GM10248 (cell line): ENCODE measurements around the gene TMEM161A.
"Not testable (repeated sequence)": the region's sequence is repeated elsewhere in the genome, so short reads cannot be mapped to it uniquely, and the experiment has no call there.

Source experiments
- CTCF ChIA-PET: fragments of 300-600 bp; sonication (Branson Sonifier 250); formaldehyde crosslinking; extraction: SDS; loops from one replicate; lab custom pipeline; 2021; ENCODE audit warnings: antibody characterized with exemption; lab: Yijun Ruan, JAX
- POLR2A ChIA-PET: fragments of 350-650 bp; sonication (Branson Sonifier 250); formaldehyde crosslinking; extraction: SDS; loops from one replicate; lab custom pipeline; 2020; ENCODE audit warnings: antibody characterized with exemption; lab: Yijun Ruan, JAX
- DNase-seq: peaks from one replicate; pipeline ENCODE4 v3.0.0; 2012; ENCODE audit errors: extremely low spot score
- CTCF ChIP-seq: IDR thresholded peaks from 2 replicates; pipeline ENCODE4 v1.5.1; 2012; ENCODE audit warnings: mild to moderate bottlenecking, low read depth; ENCODE audit errors: extremely low read depth, missing control alignments, control extremely low read depth

Gene TMEM161A

DNA sequence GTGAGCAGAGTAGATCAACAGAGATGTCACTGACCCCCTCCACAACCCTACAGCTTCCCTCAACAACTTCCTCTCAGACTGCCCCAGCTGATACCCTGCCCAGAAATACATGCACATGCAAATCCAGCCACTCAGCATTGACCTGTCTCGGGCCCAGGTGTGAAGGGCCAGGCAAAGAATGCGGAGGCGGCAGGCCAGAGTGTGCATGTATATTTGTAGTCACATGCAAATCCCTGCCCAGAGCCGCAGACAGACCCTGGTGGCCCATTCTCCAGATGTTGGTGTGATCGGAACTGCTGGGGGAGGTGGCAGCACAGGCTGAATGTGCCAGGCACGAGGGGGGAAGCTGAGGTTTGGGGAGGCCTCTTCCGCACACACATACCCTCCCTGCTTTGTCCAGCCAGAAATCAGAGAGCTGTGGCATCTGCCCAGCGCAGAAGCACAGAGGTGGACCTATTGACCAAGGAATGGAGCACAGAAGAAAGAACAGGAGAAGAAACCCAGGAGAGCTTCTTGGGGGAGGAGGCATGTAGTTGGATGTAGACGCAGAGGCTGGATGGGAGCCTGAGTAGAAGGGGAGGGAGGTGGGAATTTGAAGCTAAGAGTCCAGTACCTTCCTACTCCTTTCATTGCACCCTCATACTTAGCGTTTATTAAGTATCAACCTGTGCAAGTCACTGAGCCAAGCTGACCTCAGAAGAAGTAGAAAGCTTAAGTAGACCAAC, 17.4 kb upstream of the TMEM161A start:
- DNase-seq: peak; percentile 77
- CTCF ChIA-PET: interaction anchor here (0.7 to 8.4 kb wide), 11 partner anchors 8 to 335 kb away, joined by 3 to 93 read pairs (median 6); partner anchors contain the start of gene MEF2B
- no peak for TF ChIP-seq CTCF
- POLR2A ChIA-PET: interaction anchor here (1.0 kb wide), 1 partner anchor 11 kb away, joined by 4 read pairs; no protein-coding TSS in a partner anchor

- DNase-seq: no peak
- POLR2A ChIA-PET: interaction anchor here (1.0 kb wide), 1 partner anchor 11 kb away, joined by 4 read pairs; no protein-coding TSS in a partner anchor
- no peak for TF ChIP-seq CTCF
- CTCF ChIA-PET: interaction anchor here (0.7 to 8.4 kb wide), 6 partner anchors 7 to 25 kb away, joined by 3 to 93 read pairs (median 6); partner anchors contain the start of gene MEF2B
These were observed 16.7 kb upstream of the TMEM161A start for GRCh38 chr19:19154768-19155494.

GRCh38 chr19:19152668-19153384, 14.5 kb upstream of the TMEM161A start:
- no peak for DNase-seq
- no peak for TF ChIP-seq CTCF
- ChIA-PET CTCF (interaction anchor here (1.5 to 14.3 kb wide), 3 partner anchors 14 to 22 kb away, joined by 3 to 302 read pairs (median 32); partner anchors contain the start of gene MEF2B), POLR2A (no interaction called here)

- POLR2A ChIA-PET: interaction anchor here (0.6 kb wide), 1 partner anchor 263 kb away, joined by 3 read pairs; no protein-coding TSS in a partner anchor
- TF ChIP-seq CTCF: no peak
- DNase-seq: peak; percentile 70
- CTCF ChIA-PET: interaction anchor here (14.3 kb wide), 1 partner anchor 21 kb away, joined by 302 read pairs; the partner anchor contains the start of gene MEF2B
These were observed 13.1 kb upstream of the TMEM161A start for GRCh38 chr19:19151418-19151817.

DNA sequence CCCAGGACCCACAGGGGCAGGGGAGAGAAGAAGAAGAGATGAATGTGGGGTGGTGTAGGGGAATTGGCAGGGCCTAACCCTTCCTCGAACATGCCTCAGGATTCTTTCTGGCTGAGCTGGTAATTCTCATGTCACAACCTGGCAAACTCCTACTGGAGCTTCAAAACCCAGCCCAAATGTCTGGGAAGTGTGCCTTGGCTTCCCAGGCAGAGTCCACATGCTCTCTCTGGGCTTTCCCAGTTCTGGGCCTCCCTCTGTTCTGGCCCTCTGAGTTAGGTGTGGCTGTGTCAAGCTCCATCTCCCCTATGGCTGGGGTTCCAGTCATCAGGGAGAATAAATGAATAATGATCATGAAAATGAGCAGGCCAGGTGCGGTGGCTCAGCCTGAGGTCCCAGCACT, 11.2 kb upstream of the TMEM161A start:
- POLR2A ChIA-PET: no interaction called here
- TF ChIP-seq CTCF: no peak
- CTCF ChIA-PET: interaction anchor here (1.3 to 14.3 kb wide), 4 partner anchors 9 to 75 kb away, joined by 3 to 302 read pairs (median 50); partner anchors contain the start of gene MEF2B
- no peak for DNase-seq

DNA sequence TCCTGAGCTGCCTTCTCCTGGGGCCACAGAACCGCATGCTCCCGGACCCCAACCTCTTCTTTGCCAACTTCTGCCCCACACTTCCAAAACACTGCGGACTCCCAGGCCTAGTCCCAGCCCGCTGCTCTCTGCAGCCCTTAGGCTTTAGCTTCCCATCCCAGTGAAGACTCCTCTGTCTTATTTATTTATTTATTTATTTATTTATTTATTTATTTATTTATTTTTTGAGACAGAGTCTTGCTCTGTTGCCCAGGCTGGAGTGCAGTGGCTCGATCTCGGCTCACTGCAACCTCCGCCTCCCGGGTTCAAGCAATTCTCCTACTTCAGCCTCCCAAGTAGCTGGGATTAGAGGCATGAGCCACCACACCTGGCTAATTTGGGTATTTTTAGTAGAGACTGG, 10.2 kb upstream of the TMEM161A start:
- CTCF ChIA-PET: interaction anchor here (0.7 to 14.3 kb wide), 5 partner anchors 9 to 77 kb away, joined by 3 to 302 read pairs (median 8); partner anchors contain the start of gene MEF2B
- POLR2A ChIA-PET: interaction anchor here (1.4 kb wide), 1 partner anchor 26 kb away, joined by 4 read pairs; no protein-coding TSS in a partner anchor
- DNase-seq: not testable (repeated sequence)
